CD4-positive, alpha-beta T cell treated with Interleukin-17A for 4 hours (primary cell): Measurements from ENCODE around the gene TENM4.
"Not testable (repeated sequence)": the region's sequence is repeated elsewhere in the genome, so short reads cannot be mapped to it uniquely, and the experiment has no call there.

Experiments used
- DNase-seq: peaks from one replicate; pipeline ENCODE4 v3.0.0-alpha.2; 2020; ENCODE audit warnings: mixed read lengths

TENM4 gene

GRCh38 chr11:78995171-78995570 lies 445.7 kb downstream of the TENM4 start:
- no peak for DNase-seq

- DNase-seq, result no peak
These were observed 446.9 kb downstream of the TENM4 start for GRCh38 chr11:78993802-78994430.

- no peak for DNase-seq
These were observed 449.1 kb downstream of the TENM4 start for GRCh38 chr11:78991681-78992080.

- DNase-seq, result no peak
These were observed 450.6 kb downstream of the TENM4 start for GRCh38 chr11:78990261-78990660.

GRCh38 chr11:78987748-78988147 lies 453.1 kb downstream of the TENM4 start:
- DNase-seq, result no peak

- DNase-seq, result no peak
These were observed 454.5 kb downstream of the TENM4 start for GRCh38 chr11:78986305-78986704.

GRCh38 chr11:78985663-78986062 lies 455.2 kb downstream of the TENM4 start:
- no peak for DNase-seq

GRCh38 chr11:78982473-78982872 lies 458.4 kb downstream of the TENM4 start:
- DNase-seq, result no peak

- no peak for DNase-seq
These were observed 459.7 kb downstream of the TENM4 start for GRCh38 chr11:78981153-78981552.

- no peak for DNase-seq
These were observed 462.0 kb downstream of the TENM4 start for GRCh38 chr11:78978831-78979230.

GRCh38 chr11:78977848-78978247 lies 463.0 kb downstream of the TENM4 start:
- not testable (repeated sequence) for DNase-seq

GRCh38 chr11:78977009-78977408 lies 463.8 kb downstream of the TENM4 start:
- DNase-seq, result no peak

- no peak for DNase-seq
These were observed 465.7 kb downstream of the TENM4 start for GRCh38 chr11:78975081-78975480.

- DNase-seq, result no peak
These were observed 467.0 kb downstream of the TENM4 start for GRCh38 chr11:78973876-78974275.

GRCh38 chr11:78972590-78972989 lies 468.2 kb downstream of the TENM4 start:
- DNase-seq, result no peak

GRCh38 chr11:78972177-78972576 lies 468.7 kb downstream of the TENM4 start:
- no peak for DNase-seq

GRCh38 chr11:78967811-78968210 lies 473.0 kb downstream of the TENM4 start:
- no peak for DNase-seq

GRCh38 chr11:78965432-78965831 lies 475.4 kb downstream of the TENM4 start:
- DNase-seq, result no peak

GRCh38 chr11:78961937-78962701 lies 478.7 kb downstream of the TENM4 start:
- no peak for DNase-seq

- DNase-seq, result no peak
These were observed 479.6 kb downstream of the TENM4 start for GRCh38 chr11:78961247-78961646.

GRCh38 chr11:78958444-78958843 lies 482.4 kb downstream of the TENM4 start:
- no peak for DNase-seq

- DNase-seq, result no peak
These were observed 483.2 kb downstream of the TENM4 start for GRCh38 chr11:78957476-78958245.

GRCh38 chr11:78954696-78955095 lies 486.1 kb downstream of the TENM4 start:
- DNase-seq, result no peak

- DNase-seq, result no peak
These were observed 486.6 kb downstream of the TENM4 start for GRCh38 chr11:78954261-78954660.
